Activated naive CD4-positive, alpha-beta T cell (primary cell): Measurements from ENCODE around the gene OR6J1.
"Not testable (repeated sequence)": the region's sequence is repeated elsewhere in the genome, so short reads cannot be mapped to it uniquely, and the experiment has no call there.

Experiments
- DNase-seq, 4 experiments: peaks; one replicate each; lab custom pipeline; 2025; lab: John Stamatoyannopoulos, UW

OR6J1 gene

GRCh38 chr14:22644305-22644635, at the start of gene OR6J1:
Gene OR6J1 (minus strand): TSS chr14:22644352. CDS start chr14:22634811, 9,541 bp downstream.
- DNase-seq: no peak

DNA sequence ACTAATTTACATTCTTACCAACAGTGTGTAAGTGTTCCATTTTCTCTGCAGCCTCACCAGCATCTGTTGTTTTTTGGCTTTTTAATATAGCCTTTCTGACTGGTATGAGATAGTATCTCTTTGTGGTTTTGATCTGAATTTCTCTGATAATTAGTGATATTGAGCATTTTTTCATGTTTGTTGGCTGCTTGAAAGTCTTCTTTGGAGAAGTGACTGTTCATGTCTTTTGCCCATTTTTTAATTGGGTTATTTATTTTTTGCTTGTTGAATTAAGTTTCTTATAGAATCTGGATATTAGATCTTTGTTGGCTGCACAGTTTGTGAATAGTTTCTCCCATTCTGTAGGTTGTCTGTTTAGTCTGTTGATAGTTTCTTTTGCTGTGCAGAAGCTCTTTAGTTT, 48.0 kb upstream of the OR6J1 start:
- DNase-seq: no peak

- DNase-seq: no peak
Measured at GRCh38 chr14:22691171-22691570, 47.0 kb upstream of the OR6J1 start.

DNA sequence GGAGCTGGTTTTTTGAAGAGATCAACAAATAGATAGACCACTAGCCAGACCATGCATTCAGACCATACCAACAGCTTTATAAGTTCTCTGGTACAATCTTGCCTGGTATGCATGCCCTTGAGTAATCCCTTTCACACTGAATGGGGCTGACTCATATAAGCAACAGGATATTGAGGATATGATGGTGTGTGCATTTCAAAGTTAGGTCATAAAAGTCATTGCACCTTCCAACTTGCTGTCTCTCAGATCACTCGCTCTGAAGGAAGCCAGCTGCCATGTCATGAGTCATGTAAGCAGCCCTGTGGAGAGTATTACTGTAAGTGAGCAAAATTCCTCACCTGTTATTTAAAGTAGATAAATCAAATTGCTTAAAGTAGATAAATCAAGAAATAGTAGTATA, 45.0 kb upstream of the OR6J1 start:
- no peak for DNase-seq

DNA sequence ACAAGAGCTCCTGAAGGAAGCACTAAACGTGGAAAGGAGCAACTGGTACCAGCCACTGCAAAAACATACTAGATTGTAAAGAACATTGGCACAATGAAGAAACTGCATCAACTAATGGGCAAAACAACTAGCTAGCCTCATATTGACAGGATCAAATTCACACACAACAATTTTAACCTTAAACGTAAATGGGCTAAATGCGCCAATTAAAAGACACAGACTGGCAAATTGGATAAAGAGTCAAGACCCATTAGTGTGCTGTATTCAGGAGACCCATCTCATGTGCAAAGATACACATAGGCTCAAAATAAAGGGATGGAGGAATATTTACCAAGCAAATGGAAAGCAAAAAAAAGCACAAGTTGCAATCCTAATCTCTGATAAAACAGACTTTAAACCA, 43.8 kb upstream of the OR6J1 start:
- not testable (repeated sequence) for DNase-seq

- not testable (repeated sequence) for DNase-seq
Measured at GRCh38 chr14:22686176-22686611, 42.0 kb upstream of the OR6J1 start.

DNA sequence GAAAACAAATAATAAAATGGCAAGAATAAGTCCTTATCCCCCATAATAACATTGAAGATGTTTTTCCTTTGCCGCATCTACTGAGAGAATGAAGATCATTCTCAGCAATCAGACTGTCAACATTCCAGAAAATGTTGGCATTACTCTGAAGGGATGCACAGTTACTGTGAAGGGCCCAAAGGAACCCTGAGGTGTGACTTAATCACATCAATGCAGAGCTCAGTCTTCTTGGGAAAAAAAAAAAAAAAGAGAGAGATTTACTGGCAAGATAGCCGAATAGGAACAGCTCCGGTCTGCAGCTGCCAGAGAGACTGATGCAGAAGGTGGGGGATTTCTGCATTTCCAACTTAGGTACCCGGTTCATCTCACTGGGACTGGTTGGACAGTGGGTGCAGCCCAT, 41.3 kb upstream of the OR6J1 start:
- no peak for DNase-seq

- not testable (repeated sequence) for DNase-seq
Measured at GRCh38 chr14:22683428-22683827, 39.3 kb upstream of the OR6J1 start.

DNA sequence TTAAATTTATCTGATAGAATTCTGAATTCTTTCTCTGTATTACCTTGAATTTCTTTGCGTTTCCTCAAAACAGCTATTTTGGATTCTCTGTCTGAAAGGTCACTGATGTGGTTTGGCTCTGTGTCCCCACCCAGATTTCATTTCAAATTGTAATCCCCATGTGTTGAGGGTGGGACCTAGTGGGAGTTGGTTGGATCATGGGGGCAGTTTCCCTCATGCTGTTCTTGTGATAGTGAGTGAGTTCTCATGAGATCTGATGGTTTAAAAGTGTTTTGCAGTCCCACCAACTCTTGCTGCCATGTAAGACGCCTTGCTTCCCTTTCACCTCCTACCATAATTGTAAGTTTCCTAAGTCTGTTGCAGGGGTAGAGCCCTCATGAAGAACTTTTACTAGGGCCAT, 34.1 kb upstream of the OR6J1 start:
- no peak for DNase-seq

GRCh38 chr14:22677551-22677950, 33.4 kb upstream of the OR6J1 start:
- not testable (repeated sequence) for DNase-seq

- no peak for DNase-seq
Measured at GRCh38 chr14:22671622-22672021, 27.5 kb upstream of the OR6J1 start.

DNA sequence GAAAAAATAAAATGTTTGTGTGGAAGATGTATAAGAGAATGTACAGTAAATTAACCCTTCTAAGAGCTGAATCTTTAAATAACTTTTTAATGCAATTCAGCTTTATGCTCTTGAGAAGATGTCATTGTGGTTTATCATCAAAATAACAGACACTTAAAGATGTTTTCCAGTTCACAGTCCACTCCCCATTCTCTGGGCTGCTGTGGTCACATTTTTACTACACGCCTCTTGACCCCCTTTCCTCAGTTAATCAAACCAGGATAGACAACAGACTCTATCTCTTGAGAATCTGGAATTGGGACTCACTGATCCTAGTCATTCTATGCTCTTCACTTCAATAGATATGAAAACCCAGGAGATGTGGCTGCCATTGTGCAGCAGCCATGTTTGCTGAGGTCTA, 24.7 kb upstream of the OR6J1 start:
- DNase-seq: no peak

GRCh38 chr14:22668417-22668816, 24.3 kb upstream of the OR6J1 start:
- DNase-seq: no peak

DNA sequence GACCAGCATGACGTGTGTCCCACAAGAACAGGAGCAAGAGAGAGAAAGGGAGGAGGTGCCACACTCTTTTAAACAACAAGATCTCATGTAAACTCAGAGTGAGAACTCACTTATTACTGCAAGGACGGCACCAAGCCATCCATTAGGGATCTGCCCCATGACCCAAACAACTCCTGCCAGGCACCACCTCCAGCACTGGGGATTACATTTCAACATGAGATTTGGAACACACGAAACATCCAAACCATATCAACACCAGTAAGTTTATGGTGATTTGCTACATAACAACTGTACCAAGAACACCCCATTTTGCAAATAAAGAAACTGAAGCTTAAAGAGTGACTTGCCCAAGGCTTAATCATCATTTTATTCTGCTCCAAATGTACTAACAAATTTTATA, 23.7 kb upstream of the OR6J1 start:
- DNase-seq: no peak

- DNase-seq: no peak
Measured at GRCh38 chr14:22666203-22666893, 22.2 kb upstream of the OR6J1 start.

- DNase-seq: no peak
Measured at GRCh38 chr14:22664261-22664660, 20.1 kb upstream of the OR6J1 start.

DNA sequence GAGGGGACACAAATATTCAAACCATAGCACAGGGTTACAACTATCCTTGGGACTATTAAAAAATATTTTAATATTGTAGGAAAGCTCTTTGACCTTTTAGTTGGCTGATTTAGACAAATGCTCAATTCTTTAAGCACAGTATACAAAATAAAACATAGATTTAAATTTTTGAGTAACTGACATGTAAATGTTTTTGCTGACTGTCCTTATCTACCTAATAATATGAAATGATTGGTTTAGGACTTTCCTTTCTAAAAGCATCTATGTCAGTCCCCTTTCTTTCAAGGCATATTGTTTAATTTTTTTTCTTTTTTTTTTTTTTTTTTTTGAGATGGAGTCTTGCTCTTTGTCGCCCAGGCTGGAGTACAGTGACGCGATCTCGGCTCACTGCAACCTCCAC, 16.5 kb upstream of the OR6J1 start:
- DNase-seq: no peak

DNA sequence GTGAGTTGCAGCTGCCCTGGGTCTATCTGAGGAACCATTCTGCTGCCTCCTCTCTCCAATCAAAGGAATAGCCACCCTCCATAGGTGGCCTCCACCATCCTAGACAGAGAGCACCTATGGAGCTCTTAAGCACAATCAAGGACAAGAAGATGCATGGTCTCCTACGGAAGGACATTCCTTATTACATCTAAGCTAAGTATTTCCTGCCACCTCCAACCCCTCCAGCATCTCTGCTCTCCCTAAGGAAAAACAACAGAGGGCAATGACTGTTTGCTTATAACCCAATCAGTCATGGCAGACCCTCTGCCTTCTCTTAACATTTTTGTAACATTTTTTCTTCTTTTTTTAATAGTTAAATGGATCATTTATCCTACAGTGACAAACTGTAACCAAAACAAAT, 14.8 kb upstream of the OR6J1 start:
- DNase-seq: no peak

DNA sequence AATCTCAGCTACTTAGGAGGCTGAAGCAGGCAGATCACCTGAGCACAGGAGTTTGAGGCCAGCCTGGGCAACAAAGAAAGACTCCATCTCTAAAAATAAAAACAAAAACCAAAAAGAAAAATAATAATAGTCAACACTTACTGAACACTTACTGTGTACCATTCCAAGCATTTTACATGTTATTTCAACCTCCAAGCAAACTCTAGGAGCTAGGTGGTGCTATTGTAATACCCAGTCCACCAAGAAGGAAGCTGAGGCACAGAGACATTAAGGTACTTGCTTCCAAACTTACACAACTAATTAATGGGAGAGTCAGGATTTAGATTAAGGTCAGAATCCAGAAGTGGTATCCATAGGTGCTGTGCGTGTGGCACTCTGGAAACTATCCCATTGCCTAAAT, 13.7 kb upstream of the OR6J1 start:
- no peak for DNase-seq

DNA sequence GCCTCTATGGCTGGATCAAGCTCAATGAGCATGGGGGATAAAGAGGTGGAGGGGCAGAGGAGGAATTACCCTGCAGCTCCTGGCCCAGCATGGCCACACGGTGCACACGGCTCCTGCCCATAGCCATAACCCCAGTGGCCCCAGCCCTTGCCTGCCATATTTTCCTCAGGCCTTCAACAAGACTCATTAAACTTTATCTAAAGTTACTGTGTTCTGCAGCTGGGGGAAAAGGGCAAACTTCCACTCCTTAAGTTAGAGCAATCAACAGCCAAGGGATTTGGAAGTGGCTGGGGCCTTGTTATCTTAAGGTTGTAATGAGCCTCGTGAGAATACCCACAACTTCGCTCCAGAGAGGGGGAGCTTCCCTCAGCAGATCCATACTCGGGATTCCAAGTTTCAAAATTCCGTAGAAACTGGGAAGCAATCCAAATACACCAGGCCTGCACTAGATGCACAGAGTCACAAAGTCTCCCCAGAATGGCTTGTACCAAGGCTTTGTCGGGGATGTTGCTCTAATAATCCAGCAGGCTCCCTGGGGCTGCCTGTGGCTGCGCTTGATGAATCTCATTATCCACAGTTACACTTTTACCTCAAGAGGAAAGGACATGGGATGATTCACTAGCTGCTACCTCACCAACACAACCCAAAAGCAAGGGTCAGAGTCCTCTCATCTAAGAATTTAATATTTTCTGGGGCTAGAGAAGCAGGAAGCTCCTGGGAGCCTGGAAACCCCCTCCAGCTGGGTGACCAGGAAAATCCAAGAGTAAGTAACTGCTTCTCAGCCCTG, 13.0 kb upstream of the OR6J1 start:
- no peak for DNase-seq

- DNase-seq: no peak
Measured at GRCh38 chr14:22656226-22656625, 12.1 kb upstream of the OR6J1 start.

GRCh38 chr14:22653012-22653621, 9.0 kb upstream of the OR6J1 start:
- peak in 2 of 4 experiments; percentile 5 to 14 for DNase-seq

GRCh38 chr14:22651586-22651985, 7.4 kb upstream of the OR6J1 start:
- no peak for DNase-seq
